GM21367 (cell line): ENCODE data around the gene EP400.

ENCODE experiments used
- ATAC-seq: cut with Tn5 transposase; IDR thresholded peaks from one replicate; pipeline ENCODE4 v1.9.1; 2021; ENCODE audit not compliant: unreplicated experiment

Gene EP400

DNA sequence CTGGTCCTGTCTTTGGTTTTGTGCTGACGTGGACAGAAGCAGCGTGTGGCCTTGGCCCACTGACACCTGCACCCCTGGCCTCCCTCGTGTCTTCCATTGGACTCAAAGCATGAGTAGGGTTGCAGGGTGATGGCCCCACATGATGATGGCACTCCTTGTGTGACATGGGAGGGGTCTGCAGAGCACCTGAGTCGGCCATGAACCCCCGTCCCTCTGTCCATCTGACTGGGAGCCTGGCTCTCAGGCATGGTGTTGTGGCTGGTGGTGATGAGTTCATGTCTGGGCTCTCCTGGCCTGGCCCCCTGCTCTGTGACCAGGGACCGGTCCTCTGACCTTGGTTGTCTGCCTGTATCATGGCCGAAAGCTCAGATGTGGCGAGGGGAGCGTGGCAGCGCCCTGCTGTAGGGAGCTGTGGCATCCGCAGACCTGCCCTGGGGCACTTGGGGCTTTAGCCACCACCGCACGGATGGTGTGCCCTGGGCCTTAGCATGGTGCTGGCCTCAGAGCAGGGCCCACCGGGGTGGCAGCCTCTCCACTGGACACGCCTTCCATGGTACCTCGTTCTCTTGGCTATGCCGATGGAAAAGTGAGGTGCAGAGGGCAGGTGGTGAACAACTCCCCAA, 38.6 kb upstream of the EP400 start:
- ATAC-seq = no peak

DNA sequence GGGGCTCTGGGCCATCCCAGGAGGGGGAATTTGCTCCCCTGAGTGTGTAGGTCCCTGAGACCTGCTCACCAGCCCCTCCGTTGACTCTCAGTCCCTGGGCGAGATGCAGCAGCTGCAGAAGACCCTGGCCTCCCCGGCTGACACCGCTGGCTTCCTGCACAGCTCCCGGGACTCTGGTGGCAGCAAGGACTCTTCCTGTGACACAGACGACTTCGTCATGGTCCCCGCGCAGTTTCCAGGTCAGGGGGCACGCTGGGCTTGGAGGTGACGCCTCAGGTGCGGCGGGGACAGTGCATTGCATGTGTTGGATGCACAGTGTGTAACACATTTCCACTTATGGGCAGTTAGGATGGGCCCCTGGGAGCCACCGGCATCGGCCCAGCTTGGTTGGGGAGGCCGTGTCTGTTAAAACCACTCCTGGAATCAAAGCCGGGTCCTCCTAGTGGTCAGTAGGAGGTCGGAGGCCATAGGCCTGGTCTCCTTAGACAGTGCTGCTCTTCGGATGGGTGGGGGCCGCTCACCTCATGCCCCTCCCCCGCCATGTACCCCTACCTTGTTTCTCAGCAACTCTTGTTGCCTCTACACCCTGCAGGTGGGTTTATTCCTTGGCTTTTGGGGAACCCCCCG, 37.8 kb upstream of the EP400 start:
- no peak for ATAC-seq

DNA sequence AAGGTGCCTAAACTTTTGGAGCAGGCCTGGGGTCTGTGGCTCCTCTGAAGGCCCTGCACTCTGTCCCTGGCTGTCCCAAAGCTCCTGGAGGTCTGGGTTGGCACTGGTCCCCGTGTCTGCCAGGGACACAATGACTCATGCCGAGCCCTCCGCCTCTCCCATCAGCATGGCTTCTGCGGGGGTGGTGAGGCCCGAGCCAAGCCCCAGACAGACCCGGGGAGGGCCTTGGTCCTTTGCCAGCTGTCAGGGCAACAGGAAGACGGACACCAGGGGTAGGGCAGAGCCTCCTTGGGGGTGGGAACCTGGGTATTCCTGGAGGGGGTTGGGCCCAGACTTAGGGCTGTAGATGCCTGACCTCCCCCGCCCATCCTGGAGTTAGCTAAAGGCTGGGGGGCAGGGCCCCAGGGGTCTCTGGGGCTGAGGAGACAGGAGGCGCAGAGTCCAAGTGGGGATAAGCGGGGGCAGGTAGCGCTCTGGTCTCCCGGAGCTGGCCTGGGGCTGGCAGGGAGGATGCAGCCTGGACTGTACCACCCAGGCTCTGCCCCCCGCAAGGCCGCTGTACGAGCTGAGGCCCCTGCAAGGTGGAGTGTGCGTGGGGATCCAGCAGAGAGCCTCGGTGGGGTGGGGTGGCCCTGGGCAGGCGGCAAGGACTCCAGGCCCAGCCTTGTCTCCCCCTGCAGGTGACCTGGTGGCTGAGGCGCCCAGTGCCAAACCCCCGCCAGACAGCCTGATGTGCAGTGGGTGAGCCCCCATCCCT, 37.0 kb upstream of the EP400 start:
- no peak for ATAC-seq

DNA sequence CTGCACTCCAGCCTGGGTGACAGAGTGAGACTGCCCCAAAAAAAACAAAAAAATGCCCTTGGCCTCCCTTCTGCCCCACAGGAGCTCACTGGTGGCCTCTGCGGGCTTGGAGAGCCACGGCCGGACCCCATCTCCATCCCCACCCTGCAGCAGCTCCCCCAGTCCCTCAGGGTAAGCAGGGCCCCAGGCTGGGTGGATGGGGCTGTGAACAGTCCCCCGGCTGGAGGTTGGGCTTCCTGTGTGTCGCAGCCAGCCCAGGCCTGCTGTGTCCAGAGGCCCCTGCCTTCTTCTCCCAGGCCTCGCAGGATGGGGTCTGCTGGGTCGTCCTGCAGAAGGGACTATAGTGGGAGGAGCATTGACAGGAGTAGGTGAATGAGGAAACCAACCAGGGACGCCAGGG, 36.1 kb upstream of the EP400 start:
- no peak for ATAC-seq

DNA sequence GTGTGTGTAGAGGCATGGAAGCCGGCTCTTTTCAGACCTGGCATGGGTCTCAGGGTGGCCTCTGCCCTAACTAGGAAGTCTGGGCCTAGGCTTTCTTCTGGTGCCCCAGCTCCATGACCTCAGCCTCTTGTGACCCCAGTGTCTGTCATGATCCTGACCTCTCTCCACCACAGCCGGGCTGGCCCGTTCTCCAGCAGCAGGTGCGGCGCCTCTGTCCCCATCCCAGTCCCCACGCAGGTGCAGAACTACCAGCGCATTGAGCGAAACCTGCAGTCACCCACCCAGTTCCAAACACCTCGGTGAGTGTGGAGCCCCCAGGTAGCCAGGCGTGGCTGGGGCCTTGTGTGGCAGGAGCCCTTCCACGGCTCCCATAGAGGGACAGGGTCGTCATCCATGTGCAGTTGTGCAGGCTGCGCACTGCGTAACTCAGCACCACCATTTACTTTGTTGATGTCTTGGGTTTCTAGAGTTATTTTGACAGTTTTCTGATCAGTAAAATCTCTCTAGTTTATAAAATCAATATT, 35.5 kb upstream of the EP400 start:
- no peak for ATAC-seq

- no peak for ATAC-seq
These were observed 34.6 kb upstream of the EP400 start for GRCh38 chr12:131915000-131915689.

- no peak for ATAC-seq
These were observed 33.9 kb upstream of the EP400 start for GRCh38 chr12:131915823-131916222.

- no peak for ATAC-seq
These were observed 33.2 kb upstream of the EP400 start for GRCh38 chr12:131916306-131917138.

- no peak for ATAC-seq
These were observed 32.5 kb upstream of the EP400 start for GRCh38 chr12:131917139-131917710.

DNA sequence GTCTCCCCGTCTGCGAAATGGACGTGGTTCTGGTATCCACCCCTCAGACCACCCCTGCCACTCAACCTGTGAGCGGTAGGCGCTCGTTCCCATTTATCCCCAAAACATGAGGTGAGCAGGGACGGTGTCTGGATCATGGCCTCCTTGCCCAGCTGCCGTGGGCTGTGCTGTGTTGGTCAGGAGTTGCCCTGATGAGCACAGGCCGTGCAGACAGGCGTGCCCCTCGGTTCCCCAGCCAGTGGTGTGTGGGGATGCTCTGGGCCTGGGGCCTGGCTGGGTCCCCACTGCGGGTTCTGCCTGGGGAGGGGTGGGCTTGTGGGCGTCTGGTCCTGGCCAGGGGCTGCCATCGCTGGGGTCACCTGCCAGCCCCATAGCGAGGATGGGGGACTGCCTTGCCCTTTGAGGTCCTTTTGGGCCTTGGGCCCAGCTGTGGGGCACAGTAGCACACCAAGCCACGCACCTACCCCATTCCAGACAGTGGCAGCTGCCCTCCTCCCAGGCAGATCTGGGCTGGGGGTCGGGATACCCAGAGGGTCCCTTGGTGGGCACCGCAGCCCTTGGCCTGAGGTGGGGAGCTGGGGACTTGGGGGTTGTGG, 31.9 kb upstream of the EP400 start:
- ATAC-seq = no peak

DNA sequence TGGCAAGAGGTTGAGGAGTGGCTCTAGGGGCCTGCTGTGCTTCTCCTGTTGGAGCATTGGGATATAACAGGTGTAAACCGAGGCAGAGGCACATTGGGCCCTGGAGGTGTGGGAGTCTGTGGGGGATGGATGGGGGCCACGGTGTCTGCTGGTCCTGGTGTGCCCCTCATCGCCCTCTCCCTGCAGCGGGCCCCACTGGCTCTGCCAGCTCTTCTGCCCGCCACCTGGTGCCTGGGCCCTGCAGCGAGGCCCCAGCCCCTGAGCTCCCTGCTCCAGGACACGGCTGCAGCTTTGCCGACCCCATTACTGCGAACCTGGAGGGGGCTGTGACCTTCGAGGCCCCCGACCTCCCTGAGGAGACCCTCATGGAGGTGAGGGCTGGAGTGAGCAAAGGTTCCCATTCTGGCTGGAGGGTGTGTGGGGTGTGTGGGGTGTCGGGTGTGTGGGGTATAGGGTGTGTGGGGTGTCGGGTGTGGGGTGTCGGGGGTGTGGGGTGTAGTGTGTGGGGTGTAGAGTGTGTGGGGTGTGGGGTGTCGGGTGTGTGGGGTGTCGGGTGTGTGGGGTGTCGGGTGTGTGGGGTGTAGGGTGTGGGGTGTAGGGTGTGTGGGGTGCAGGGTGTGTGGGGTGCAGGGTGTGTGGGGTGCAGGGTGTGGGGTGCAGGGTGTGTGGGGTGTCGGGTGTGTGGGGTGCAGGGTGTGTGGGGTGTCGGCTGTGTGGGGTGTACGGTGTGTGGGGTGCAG, 31.3 kb upstream of the EP400 start:
- no peak for ATAC-seq

- ATAC-seq = no peak
These were observed 30.7 kb upstream of the EP400 start for GRCh38 chr12:131919051-131919347.

DNA sequence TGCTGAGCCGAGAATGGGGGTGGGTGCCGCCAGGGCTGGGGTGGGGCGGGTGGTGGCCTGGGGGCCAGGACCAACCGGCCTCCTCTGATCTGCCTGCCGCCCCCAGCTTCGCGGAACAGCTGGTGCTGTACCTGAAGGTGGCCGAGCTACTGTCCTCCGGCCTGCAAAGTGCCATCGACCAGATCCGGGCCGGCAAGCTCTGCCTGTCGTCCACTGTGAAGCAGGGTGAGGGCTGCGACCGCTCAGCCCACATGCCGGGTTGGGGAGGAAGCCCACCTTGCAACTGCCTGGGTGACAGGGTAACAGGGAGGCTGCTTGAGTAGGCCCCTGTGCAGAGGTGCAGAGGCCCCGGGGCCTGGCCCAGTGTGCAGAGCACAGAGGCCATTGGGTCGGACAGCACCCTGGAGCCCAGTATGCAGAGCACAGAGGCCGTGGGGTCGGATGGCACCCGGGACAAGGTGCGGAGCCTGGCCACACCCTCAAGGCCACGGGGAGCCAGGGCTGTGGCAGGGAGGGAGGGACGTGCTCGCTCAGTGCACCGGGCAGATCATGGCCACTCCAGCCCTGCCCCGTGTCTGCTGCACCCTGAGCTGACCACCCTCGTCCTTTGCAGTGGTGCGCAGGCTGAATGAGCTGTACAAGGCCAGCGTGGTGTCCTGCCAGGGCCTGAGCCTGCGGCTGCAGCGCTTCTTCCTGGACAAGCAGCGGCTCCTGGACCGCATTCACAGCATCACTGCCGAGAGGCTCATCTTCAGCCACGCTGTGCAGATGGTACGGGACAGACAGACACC, 30.2 kb upstream of the EP400 start:
- no peak for ATAC-seq

- no peak for ATAC-seq
These were observed 29.6 kb upstream of the EP400 start for GRCh38 chr12:131920157-131920508.

- no peak for ATAC-seq
These were observed 28.6 kb upstream of the EP400 start for GRCh38 chr12:131920902-131921840.

DNA sequence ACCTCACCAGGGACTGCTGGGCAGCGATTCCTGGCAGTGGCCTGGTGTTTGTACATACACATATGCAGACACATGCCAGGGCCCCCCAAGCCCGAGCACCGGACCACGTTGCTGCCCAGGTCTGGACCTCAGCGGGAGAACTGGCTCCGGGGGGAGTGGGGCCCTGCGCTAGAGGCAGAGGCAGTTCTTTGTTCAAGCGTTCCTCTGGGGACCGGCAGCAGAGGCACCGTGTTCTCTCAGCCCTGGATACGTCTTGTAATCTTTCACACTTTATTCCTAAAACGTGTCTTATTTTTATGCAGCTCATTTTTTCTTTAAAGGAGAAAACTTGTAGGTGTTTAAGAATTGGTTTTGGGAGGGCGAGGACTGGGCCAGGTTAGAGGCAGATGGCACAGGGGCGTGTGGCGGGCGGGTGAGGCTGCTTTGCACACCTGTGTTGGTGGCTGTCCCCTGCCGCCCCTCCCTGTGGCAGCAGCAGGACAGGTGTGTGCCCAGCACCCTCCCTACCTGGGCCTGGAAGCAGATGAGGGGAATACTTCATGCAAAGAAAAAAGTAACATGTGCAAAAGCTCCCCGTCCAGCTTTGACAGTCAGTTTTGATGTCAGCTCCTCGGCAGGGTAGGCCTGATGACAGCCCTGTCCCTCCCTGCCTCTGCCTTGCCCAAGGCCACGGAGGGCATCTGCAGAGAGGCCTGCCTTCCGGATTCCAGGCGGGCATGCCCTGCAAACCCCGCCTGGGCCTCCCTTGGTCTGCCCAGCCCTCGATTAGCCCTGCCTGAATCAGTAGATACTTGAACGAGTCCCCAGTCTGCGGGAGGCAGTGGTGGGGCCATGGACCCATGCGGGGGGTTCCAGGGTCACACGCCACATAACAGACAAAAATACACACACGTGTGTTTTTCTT, 27.6 kb upstream of the EP400 start:
- ATAC-seq = no peak

GRCh38 chr12:131922772-131923171, 27.0 kb upstream of the EP400 start:
- ATAC-seq = no peak
